GM12801 (cell line): Measurements from ENCODE around the gene BANP.

Experiments used
- CTCF ChIP-seq: IDR thresholded peaks from one replicate; pipeline ENCODE4 v1.5.1; 2011; ENCODE audit warnings: control low read depth; ENCODE audit not compliant: insufficient read length; ENCODE audit errors: extremely low read depth

The BANP gene

GRCh38 chr16:88083582-88083981, 132.3 kb downstream of the BANP start:
- TF ChIP-seq CTCF, result no peak

- TF ChIP-seq CTCF, result no peak
Measured at GRCh38 chr16:88084881-88085280, 133.6 kb downstream of the BANP start.

- TF ChIP-seq CTCF, result no peak
Measured at GRCh38 chr16:88086571-88087516, 135.6 kb downstream of the BANP start.

GRCh38 chr16:88087517-88087877, 136.3 kb downstream of the BANP start:
- TF ChIP-seq CTCF, result no peak

GRCh38 chr16:88088161-88088581, 136.9 kb downstream of the BANP start:
- no peak for TF ChIP-seq CTCF

- TF ChIP-seq CTCF, result no peak
Measured at GRCh38 chr16:88099563-88099890, 148.3 kb downstream of the BANP start.

GRCh38 chr16:88102597-88102996, 151.4 kb downstream of the BANP start:
- TF ChIP-seq CTCF, result no peak
